Measurements from ENCODE around the gene RGS6. TPM values are rescaled to one million over a fixed set of nuclear protein-coding genes. Genes with fewer than 3 reads are reported as not detected.
A peak's percentile ranks its signal among the peaks of the same experiment; 100 is the strongest.

The RGS6 gene
- total and polyA plus RNA-seq, 2 of the 4 experiments (the other 2 are of a cell fraction), result not detected

DNA sequence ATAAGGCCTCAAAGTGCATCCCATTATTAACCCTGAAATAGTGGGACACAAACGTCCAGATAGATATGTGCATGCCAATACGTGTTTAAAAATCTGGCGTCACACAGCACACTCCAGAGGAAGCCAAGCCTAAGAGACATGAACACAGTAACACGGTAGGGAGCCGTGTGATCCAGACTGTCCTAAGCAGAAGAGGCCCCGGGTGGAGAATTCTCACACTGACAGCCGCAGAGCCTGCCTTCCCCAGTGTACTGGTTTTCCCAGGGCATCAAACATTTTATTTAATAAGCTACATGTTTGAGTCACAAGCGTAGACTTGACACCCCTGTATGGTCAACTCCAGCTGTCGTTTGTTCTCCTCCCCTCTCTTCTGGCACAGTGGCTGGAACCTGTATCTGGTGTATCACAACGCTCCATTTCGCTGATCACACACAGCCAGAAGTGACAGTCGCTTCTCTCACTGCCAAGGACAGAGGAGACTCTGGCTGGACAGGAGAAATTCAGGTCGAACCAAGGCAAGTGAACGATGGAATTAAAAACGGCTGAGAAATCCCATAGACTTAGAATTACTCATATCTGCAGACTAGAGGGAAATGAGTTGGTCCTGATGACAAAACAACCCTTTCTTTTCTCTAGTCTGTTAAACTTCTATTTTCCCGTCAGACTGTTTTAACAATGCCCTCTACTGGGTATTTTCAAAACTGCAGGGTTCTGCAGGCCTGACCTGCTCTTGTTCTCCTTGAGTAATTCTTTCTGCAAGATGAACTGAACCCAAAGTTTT lies 359.9 kb downstream of the RGS6 start:
- Histone ChIP-seq H2AK9ac (replicated peaks; ENCODE audit: low read depth, low read length, poor library complexity) (no peak overlapping the region), H3K14ac (replicated peaks; ENCODE audit: low read depth, low read length) (no peak overlapping the region), H3K9me1 (ENCODE audit: insufficient read depth, low read length) (no peaks in the 10 kb centered on the region), H3K9me3 (ENCODE audit: control insufficient read depth, insufficient read depth, low read length) (no peaks in the 10 kb centered on the region), H3K4me2 (ENCODE audit: low read depth, low read length) (0 out of 2 replicates have a peak overlapping the region, but pooled peaks have one; percentile 25), H4K8ac (ENCODE audit: low read depth in 2 of 2, low read length in 2 of 2) (no peak overlapping the region), H3K56ac (ENCODE audit: extremely low read depth, insufficient read depth, low read length) (no peak overlapping the region), H4K5ac (ENCODE audit: low read depth, low read length) (no peak overlapping the region), H2BK15ac (ENCODE audit: low read depth, low read length) (no peak overlapping the region), H2BK120ac (ENCODE audit: low read depth, low read length) (no peak overlapping the region), H4K91ac (ENCODE audit: insufficient read depth, low read depth, low read length) (no peak overlapping the region), H3K9ac (ENCODE audit: low read depth, low read length) (no peak overlapping the region), H3K23ac (ENCODE audit: low read depth, low read length) (no peak overlapping the region), H4K20me1 (ENCODE audit: insufficient read depth, low read length) (no peaks in the 10 kb centered on the region), H3K4ac (ENCODE audit: low read depth, low read length) (no peak overlapping the region), H3K4me1 (ENCODE audit: control insufficient read depth, insufficient read depth, low read length) (no peaks in the 10 kb centered on the region), H3K27me3 (ENCODE audit: control insufficient read depth, insufficient read depth, low read length) (no peaks in the 10 kb centered on the region), H2AK5ac (ENCODE audit: low read depth, low read length) (no peak overlapping the region), H3K4me3 (ENCODE audit: insufficient read depth, low read depth, low read length) (no peak overlapping the region), H3K79me1 (ENCODE audit: low read depth in 1 of 2, low read length in 2 of 2) (no peaks in the 10 kb centered on the region), H3K27ac (ENCODE audit: insufficient read depth, low read length) (no peak overlapping the region), H3K36me3 (ENCODE audit: control insufficient read depth, insufficient read depth, low read length) (no peaks in the 10 kb centered on the region), H3K18ac (ENCODE audit: low read depth, low read length) (no peak overlapping the region), H2BK20ac (ENCODE audit: low read depth, low read length) (no peak overlapping the region), H2AFZ (replicated peaks; ENCODE audit: low read length, poor library complexity) (no peak overlapping the region), H2BK5ac (ENCODE audit: low read depth, low read length, poor library complexity, severe bottlenecking) (no peak overlapping the region)
- intact Hi-C loops (cut with micrococcal nuclease), result loop anchor here (10.0 kb wide), 1 partner anchor 1127 kb away; no protein-coding TSS in a partner anchor
- TF ChIP-seq RAD21 (IDR thresholded peaks at IDR 0.05; ENCODE audit: low read length) (peak; percentile 44), SMC3 (IDR thresholded peaks at IDR 0.05; ENCODE audit: low read depth, low read length) (peak; percentile 29; the same call in 1 of the 2 replicates), MAZ (IDR thresholded peaks at IDR 0.05; ENCODE audit: borderline replicate concordance, low read depth, low read length) (no peak), RCOR1 (IDR thresholded peaks at IDR 0.05; ENCODE audit: insufficient replicate concordance, low read length) (no peak), NFE2L2 (IDR thresholded peaks at IDR 0.05; ENCODE audit: low read depth, low read length) (no peak), BHLHE40 (IDR thresholded peaks at IDR 0.05; ENCODE audit: low read depth, low read length) (no peak), POLR2A (IDR thresholded peaks at IDR 0.05; ENCODE audit: low read depth, low read length) (no peak), FOS (IDR thresholded peaks at IDR 0.05; ENCODE audit: low read depth, low read length) (no peak)
- TF ChIP-seq, protein P1, sequence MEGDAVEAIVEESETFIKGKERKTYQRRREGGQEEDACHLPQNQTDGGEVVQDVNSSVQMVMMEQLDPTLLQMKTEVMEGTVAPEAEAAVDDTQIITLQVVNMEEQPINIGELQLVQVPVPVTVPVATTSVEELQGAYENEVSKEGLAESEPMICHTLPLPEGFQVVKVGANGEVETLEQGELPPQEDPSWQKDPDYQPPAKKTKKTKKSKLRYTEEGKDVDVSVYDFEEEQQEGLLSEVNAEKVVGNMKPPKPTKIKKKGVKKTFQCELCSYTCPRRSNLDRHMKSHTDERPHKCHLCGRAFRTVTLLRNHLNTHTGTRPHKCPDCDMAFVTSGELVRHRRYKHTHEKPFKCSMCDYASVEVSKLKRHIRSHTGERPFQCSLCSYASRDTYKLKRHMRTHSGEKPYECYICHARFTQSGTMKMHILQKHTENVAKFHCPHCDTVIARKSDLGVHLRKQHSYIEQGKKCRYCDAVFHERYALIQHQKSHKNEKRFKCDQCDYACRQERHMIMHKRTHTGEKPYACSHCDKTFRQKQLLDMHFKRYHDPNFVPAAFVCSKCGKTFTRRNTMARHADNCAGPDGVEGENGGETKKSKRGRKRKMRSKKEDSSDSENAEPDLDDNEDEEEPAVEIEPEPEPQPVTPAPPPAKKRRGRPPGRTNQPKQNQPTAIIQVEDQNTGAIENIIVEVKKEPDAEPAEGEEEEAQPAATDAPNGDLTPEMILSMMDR (conservative IDR thresholded peaks at IDR 0.05; ENCODE audit: low read depth, low read length), result peak; percentile 61
- ATAC-seq (ENCODE audit: low read depth) (peak; percentile 97), DNase-seq (peak; percentile 58)
- in situ Hi-C loops (cut with MboI; ENCODE audit: low sequenced_read_pairs), result loop anchor here (10.0 kb wide), 1 partner anchor 567 kb away; no protein-coding TSS in a partner anchor
- 26% methylated on average over 5 of the region's 16 CpGs; no CpG with 5 or more reads in 1 of the 2 experiments for WGBS, 2 experiments (ENCODE audit: extremely low coverage in 2 of 2, insufficient read length in 1 of 2)
- ChIA-PET POLR2A (ENCODE audit: unreplicated experiment) (no interaction called here), CTCF (no interaction called here)
- dilution Hi-C loops (cut with HindIII; ENCODE audit: low sequenced_read_pairs, unreplicated experiment), result no loop called here
- no TSS peak for BruUV-seq (replicated peaks)
